GM19099 (cell line): ENCODE data around the gene HAVCR1.

ENCODE experiments used
- POLR2A ChIP-seq: IDR thresholded peaks from 3 replicates; pipeline ENCODE4 v1.6.1; 2011; ENCODE audit warnings: low read depth; ENCODE audit not compliant: insufficient read length; ENCODE audit errors: extremely low read depth

The HAVCR1 gene

GRCh38 chr5:157057459-157058370 lies 1.2 kb downstream of the HAVCR1 start:
- TF ChIP-seq POLR2A, result no peak

- TF ChIP-seq POLR2A, result no peak
These were observed 7.2 kb downstream of the HAVCR1 start for GRCh38 chr5:157051604-157052245.

DNA sequence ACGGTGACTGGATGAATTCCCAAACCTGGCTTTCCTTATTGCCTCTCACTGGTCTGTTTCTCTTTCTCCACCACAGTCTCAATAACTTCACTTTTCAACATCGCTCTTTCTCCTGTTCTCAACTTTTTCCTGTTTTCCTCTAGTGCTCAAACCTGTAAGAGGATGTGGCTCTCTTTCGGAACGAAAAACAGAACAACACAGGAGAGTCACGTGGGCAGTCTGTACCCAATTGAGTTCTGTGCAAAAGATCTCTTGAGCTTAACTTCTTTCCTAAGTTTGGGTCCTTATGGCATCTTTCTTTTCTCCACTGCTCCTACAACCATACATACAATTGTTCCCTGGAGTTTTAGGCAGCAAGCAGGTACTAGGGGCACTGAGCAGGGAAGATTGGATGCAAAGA lies 8.9 kb downstream of the HAVCR1 start:
- no peak for TF ChIP-seq POLR2A

GRCh38 chr5:157049605-157050004 lies 9.3 kb downstream of the HAVCR1 start:
- no peak for TF ChIP-seq POLR2A

DNA sequence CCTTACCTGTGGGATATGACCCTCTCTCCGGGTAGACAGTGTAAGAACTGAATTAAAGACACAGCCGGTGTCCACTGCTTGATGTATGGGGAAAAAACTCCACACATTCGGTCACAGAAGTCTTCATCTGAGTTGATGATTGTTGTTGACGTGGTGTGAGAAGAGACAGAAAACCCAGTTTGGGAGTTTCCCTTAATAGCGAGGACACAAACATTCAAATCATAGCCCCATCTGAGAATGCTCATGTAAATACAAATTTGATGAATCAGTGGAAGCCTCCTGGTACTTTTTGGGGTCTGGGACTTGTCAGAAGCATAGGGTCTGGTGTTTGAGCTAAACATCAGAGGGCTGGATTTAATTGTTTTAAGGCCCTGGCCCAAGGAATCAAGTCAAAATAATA lies 11.0 kb downstream of the HAVCR1 start:
- no peak for TF ChIP-seq POLR2A

DNA sequence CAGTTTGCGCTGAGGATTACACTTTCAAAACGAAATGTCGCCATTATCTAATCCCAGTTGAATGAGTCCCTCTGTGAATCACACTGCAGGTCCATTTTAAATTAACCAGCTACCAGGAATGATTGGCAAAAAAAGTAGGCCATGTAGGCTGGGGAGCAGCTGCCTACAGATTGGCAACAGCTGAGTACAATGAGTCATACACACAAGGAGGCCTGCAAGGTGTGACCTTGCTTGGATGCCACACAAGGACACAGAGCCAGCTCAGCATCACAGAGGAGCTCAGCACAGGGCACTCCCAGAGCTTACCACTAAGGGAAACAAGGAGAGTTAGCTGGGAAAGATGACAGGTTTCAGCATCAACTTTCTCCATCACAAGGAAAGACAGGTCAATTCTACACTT lies 12.9 kb downstream of the HAVCR1 start:
- no peak for TF ChIP-seq POLR2A

DNA sequence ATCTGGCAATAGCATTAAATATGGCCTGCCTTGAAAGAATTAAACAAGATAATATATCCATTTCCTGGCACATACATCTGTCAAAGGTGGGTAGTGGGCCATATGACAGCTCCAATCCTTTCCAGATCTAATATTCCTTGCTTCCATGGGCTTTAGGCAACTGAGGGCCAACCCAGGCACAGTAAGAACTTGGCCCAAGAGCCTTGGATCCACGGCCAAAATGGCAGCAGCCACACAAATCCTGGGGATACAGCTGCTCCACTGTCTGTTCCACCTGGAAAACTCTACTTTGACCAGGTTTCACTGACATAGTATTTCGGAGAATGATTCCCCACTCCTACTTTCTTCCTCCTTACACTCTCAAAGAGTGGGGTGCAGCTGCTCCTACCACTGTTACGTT lies 13.3 kb downstream of the HAVCR1 start:
- TF ChIP-seq POLR2A, result no peak

DNA sequence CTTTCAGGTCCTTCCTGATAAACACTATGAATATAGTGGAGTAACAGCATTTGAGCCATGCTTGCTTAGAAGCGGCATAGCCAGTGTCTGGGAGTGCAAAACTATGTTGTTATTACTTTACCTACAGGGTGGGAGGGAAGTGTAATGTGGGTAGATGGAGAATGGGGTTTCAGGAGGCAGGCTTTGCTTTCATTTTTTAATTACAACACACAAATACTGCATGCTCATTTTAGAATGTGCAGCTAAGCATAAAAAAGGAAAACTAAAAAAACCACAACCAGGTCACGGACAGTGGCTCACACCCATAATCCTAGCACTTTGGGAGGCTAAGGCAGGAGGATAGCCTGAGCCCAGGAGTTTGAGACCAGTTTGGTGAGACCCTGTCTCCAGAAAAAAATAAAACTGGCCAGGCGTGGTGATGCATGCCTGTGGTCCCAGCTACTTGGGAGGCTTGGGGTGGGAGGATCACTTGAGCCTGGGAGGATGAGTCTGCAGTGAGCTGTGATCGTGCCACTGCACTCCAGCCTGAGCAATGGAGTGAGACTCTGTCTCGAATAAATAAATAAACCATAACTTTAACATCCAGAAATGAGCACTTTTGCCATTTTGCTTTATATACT lies 20.2 kb downstream of the HAVCR1 start:
- TF ChIP-seq POLR2A, result no peak

- TF ChIP-seq POLR2A, result no peak
These were observed 25.8 kb downstream of the HAVCR1 start for GRCh38 chr5:157033071-157033583.

GRCh38 chr5:157030692-157031091 lies 28.2 kb downstream of the HAVCR1 start:
- no peak for TF ChIP-seq POLR2A

DNA sequence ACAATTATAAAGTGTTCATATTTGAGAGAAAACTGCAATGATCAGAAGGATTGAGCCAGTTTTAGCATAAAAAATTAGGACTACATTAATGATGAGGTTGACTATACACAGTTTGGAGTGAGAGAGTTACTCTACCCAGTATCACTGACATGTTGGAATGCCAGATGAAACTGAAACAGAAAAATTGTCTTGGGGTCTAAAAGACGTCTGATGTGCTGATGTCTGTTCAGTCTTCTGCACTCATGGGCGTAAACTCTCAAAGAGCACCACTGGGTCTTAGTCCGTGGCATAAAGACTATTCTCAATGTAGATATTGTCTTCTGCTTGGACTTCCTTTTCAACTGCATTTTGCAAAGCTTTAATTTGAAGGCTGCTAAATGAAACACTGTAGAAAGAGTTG lies 29.5 kb downstream of the HAVCR1 start:
- no peak for TF ChIP-seq POLR2A

DNA sequence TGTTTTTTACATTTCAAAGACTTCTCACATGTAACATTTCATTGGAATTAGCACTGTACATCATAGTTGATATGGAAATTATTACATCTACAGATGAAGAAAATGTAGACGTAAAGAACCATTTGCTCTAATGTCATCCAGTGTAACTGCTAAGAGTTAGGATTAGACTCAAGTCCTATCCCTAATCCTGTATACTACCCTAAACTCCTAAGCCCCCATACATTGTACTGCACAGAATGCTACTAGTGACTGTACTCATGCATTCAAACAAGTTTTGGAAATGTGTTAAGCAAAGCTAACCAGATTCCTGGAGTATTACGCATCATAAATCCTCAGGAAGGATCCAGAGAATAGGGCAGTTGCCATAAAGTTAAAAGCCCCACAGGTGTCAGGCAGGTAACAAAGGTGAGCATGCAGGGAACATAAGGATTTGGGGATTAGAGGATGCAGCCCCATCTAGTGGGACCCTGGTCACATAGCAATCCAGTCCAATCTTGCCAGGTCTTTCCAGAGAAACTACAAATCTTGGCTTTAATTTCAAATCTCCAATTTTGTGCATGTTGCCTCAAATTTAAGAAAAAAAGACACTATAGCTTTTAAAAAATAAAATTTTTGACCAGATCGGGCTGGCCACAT lies 32.0 kb downstream of the HAVCR1 start:
- no peak for TF ChIP-seq POLR2A

GRCh38 chr5:157025093-157025698 lies 33.7 kb downstream of the HAVCR1 start:
- TF ChIP-seq POLR2A, result no peak

DNA sequence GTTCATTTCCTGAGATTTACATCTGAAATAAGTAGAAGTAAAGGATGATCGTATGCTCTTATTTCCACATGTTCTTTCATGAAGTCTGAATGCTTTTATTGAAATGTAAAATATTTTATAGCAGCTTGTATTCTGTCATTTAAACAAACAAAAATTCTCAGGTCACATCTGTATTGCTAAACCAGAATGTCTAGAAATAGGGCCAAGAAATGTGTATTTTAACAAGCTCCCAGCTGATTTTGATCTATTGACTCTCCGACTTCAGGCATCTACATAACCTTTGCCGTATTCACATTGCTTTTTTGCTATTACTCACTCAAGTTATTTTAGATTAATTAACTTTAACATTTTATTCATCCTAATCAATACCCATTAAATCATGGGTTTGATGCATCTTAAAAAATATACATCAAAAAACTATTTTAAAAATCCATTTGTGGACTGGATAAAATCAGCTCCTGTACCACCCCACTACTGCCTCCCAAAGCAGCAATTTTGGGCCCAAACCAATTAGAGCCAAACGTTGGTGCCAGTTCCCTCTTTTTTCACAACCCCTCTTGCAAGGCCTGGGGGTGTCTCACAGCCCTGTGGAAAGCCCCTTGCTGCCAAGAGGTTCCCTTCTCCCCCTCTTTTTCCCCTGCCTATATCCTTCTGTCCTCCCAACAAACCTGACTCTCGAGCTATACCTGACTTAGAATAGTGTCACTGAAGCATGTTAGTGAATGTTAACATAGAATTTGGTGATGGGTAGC lies 34.5 kb downstream of the HAVCR1 start:
- TF ChIP-seq POLR2A, result no peak
